ENCODE measurements around the gene MOBP.

Gene MOBP

GRCh38 chr3:39519103-39519502, 51.6 kb downstream of the MOBP start:
- no peaks in the 10 kb centered on the region for H3K9me2 ChIP-seq (replicated peaks; ENCODE audit: control insufficient read depth, low read length)
- no peaks in the 10 kb centered on the region for H3K36me3 ChIP-seq (ENCODE audit: control insufficient read depth, low read length)
- no peaks in the 10 kb centered on the region for H4K20me1 ChIP-seq (ENCODE audit: control insufficient read depth, insufficient read depth, low read depth, low read length)
- no peak overlapping the region for H3K4me2 ChIP-seq (ENCODE audit: low read length)
- no peak overlapping the region for H3K4me3 ChIP-seq (ENCODE audit: low read length)
- no peaks in the 10 kb centered on the region for H3K4me1 ChIP-seq (ENCODE audit: control insufficient read depth, low read length)
- H3K27ac ChIP-seq (ENCODE audit: low read depth, low read length) = no peak overlapping the region
- H3K9me3 ChIP-seq (ENCODE audit: control insufficient read depth, insufficient read depth, low read length) = peaks cover 2% of the 10 kb centered on the region; the same call in 1 of the 2 replicates
- H3K79me2 ChIP-seq (ENCODE audit: control insufficient read depth, low read length) = no peaks in the 10 kb centered on the region
- peaks cover 3% of the 10 kb centered on the region; the same call in 1 of the 2 replicates for H3K27me3 ChIP-seq (ENCODE audit: control insufficient read depth, low read length)
- no peaks in the 10 kb centered on the region for H3F3A ChIP-seq (ENCODE audit: control insufficient read depth, insufficient read depth)
- no peak for TF ChIP-seq EZH2phosphoT487 (IDR thresholded peaks at IDR 0.05; ENCODE audit: borderline replicate concordance, low read length)
- TF ChIP-seq, protein P1, sequence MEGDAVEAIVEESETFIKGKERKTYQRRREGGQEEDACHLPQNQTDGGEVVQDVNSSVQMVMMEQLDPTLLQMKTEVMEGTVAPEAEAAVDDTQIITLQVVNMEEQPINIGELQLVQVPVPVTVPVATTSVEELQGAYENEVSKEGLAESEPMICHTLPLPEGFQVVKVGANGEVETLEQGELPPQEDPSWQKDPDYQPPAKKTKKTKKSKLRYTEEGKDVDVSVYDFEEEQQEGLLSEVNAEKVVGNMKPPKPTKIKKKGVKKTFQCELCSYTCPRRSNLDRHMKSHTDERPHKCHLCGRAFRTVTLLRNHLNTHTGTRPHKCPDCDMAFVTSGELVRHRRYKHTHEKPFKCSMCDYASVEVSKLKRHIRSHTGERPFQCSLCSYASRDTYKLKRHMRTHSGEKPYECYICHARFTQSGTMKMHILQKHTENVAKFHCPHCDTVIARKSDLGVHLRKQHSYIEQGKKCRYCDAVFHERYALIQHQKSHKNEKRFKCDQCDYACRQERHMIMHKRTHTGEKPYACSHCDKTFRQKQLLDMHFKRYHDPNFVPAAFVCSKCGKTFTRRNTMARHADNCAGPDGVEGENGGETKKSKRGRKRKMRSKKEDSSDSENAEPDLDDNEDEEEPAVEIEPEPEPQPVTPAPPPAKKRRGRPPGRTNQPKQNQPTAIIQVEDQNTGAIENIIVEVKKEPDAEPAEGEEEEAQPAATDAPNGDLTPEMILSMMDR (IDR thresholded peaks at IDR 0.05; ENCODE audit: low read depth, low read length, poor library complexity, severe bottlenecking) = no peak

GRCh38 chr3:39519554-39520288, 52.2 kb downstream of the MOBP start:
- Histone ChIP-seq H3K27ac (ENCODE audit: low read depth, low read length) (no peak overlapping the region), H3K9me2 (replicated peaks; ENCODE audit: control insufficient read depth, low read length) (no peaks in the 10 kb centered on the region), H3K4me2 (ENCODE audit: low read length) (no peak overlapping the region), H3K79me2 (ENCODE audit: control insufficient read depth, low read length) (no peaks in the 10 kb centered on the region), H3K4me1 (ENCODE audit: control insufficient read depth, low read length) (no peaks in the 10 kb centered on the region), H3F3A (ENCODE audit: control insufficient read depth, insufficient read depth) (no peaks in the 10 kb centered on the region), H3K36me3 (ENCODE audit: control insufficient read depth, low read length) (no peaks in the 10 kb centered on the region), H3K4me3 (ENCODE audit: low read length) (no peak overlapping the region), H3K27me3 (ENCODE audit: control insufficient read depth, low read length) (peaks cover 2% of the 10 kb centered on the region; the same call in 1 of the 2 replicates), H3K9me3 (ENCODE audit: control insufficient read depth, insufficient read depth, low read length) (peaks cover 5% of the 10 kb centered on the region; the same call in 1 of the 2 replicates), H4K20me1 (ENCODE audit: control insufficient read depth, insufficient read depth, low read depth, low read length) (no peaks in the 10 kb centered on the region)
- TF ChIP-seq, protein P1 (IDR thresholded peaks at IDR 0.05; ENCODE audit: low read depth, low read length, poor library complexity, severe bottlenecking) = no peak
- TF ChIP-seq EZH2phosphoT487 (IDR thresholded peaks at IDR 0.05; ENCODE audit: borderline replicate concordance, low read length) = no peak

DNA sequence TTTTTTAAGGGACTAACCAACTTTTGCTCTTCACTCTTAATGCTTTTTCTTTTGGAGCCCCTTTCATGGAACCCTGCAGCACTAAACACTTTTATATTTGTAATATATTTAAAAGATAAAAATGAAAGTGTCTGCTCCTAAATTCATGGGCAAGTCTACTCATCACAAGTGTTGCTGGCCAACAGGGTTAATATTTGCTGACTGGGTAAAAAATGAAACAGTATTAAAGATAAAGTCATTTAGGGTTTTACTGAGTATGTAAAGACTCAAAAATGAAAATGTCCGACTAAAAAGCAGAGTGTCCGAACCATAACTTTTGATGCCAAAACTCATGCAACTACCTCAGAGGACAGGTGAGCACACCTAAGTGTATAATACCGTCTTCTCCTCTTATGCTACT, 54.0 kb downstream of the MOBP start:
- no peak for TF ChIP-seq EZH2phosphoT487 (IDR thresholded peaks at IDR 0.05; ENCODE audit: borderline replicate concordance, low read length)
- TF ChIP-seq, protein P1 (IDR thresholded peaks at IDR 0.05; ENCODE audit: low read depth, low read length, poor library complexity, severe bottlenecking) = no peak

More for the DNA sequence above, 54.0 kb downstream of the MOBP start:
- Histone ChIP-seq H3K4me3 (ENCODE audit: low read length) (no peak overlapping the region), H3K9me2 (replicated peaks; ENCODE audit: control insufficient read depth, low read length) (no peaks in the 10 kb centered on the region), H4K20me1 (ENCODE audit: control insufficient read depth, insufficient read depth, low read depth, low read length) (no peaks in the 10 kb centered on the region), H3K27ac (ENCODE audit: low read depth, low read length) (no peak overlapping the region), H3K79me2 (ENCODE audit: control insufficient read depth, low read length) (no peaks in the 10 kb centered on the region), H3K4me2 (ENCODE audit: low read length) (no peak overlapping the region), H3K9me3 (ENCODE audit: control insufficient read depth, insufficient read depth, low read length) (peaks cover 5% of the 10 kb centered on the region; the same call in 1 of the 2 replicates), H3K27me3 (ENCODE audit: control insufficient read depth, low read length) (peaks cover 2% of the 10 kb centered on the region; the same call in 1 of the 2 replicates), H3K4me1 (ENCODE audit: control insufficient read depth, low read length) (no peaks in the 10 kb centered on the region), H3F3A (ENCODE audit: control insufficient read depth, insufficient read depth) (no peaks in the 10 kb centered on the region), H3K36me3 (ENCODE audit: control insufficient read depth, low read length) (no peaks in the 10 kb centered on the region)
